GM19351 (cell line): ENCODE results near the gene PPP2R5C.

Source experiments
- ATAC-seq: cut with Tn5 transposase; IDR thresholded peaks from one replicate; pipeline ENCODE4 v1.9.1; 2021; ENCODE audit warnings: mild to moderate bottlenecking, moderate library complexity; ENCODE audit not compliant: unreplicated experiment

Gene PPP2R5C

DNA sequence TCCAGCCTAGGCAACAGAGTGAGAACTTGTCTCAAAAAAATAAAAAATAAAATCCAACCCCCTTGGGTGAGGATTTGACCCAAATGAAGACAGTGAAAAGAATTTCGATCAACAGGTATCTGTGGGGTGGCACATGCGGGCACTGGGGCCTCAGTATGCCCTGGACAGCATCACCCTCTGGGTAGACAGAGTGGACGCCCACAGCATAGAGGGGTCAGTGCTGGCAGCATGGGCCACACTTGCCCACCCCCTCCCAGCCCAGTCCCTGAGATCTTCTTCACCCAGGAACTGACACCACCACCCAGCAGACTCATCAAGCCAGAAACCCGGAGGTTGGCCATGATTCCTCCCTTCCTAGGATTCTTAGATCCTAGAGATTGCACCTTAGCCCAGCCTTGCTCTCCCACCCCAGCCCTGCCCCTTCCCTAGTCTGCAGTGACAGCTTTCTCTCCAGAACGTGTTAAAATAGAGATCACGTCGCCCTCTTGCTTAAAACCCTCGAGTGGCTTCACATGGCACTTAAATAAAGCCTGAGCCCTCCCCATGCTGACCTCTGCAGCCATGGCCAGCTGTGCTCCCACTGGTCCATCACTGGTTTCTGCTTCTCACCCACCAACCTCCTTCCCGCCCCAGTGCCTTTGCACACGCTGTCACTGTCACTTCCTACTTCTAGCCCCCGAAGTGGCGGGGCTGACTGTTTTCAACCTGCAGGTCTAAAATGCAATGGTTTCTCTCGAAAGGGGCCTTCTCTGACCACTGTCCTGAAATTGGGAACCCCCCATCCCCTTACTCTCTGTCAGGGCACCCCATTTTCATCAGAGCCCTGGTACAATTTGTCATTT, 176.6 kb downstream of the PPP2R5C start:
- no peak for ATAC-seq

DNA sequence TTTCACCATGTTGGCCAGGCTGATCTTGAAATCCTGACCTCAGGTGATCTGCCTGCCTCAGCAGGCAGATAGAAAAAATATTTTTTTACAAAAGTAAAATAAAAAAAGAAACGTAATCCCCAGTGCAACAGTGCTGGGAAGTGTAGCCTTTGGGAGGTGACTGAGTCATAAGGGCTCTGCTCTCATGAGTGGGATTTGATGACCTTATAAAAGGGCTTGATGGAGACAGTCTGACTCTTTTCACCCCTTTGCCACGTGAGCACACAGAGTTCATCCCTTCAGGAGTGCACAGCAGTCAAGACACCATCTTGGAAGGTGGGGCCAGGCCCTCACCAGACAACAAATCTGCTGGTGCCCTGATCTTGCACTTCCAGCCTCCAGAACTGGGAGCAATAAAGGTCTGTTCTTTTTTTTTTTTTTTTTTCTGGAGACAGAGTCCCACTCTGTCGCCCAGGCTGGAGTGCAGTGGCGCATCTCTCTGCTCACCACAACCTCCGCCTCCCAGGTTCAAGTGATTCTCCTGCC, 178.2 kb downstream of the PPP2R5C start:
- ATAC-seq: no peak

DNA sequence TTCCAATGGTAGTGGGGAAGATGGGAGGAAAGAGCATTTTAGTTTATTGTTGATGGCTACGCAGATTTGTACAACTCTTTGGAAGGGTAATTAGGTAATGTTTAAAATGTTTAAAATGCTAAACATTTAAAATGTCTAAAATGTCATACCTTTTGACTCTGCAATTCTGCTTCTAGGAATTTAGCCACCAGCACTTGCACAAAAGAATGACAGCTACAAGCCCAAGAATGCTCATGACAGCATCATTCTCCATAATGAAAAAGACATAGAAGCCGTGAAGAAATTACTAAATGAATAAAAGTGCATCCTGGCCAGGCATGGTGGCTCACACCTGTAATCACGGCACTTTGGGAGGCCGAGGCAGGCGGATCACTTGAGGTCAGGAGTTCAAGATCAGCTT, 182.9 kb downstream of the PPP2R5C start:
- ATAC-seq: no peak

DNA sequence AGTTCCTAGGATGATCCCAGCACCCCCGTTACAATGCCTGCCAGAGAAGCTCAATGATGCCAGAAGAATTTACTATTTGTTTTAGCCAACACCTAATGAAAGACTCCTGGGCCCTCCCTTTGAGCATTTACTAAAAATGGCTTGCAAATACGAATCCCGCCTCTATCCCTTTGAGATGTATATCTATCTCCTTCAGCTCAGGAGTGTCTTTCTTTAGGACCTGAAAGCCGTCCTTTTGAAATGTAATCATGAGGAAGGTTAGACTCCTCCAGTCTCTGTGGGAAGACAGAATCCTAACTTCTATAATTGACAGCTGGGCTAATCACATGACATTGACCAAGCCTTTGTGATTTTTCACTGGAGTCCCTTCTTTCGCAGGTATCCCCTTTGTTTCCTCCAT, 183.7 kb downstream of the PPP2R5C start:
- no peak for ATAC-seq

DNA sequence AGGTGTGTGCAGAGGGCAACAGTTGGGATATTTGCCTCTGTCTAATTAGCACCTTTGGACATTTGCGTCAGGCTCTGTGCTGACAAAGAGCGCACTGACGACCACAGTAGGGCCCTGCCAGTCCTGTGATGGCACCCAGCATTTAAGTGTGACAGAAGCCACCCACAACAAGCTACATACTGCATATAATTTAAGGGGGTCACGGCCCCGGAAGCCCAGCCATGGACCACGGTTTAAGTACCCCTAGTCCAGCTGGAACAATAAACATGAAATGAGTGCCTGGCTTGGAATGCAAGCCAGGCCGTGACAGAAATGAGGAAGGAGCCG, 186.0 kb downstream of the PPP2R5C start:
- ATAC-seq: peak; percentile 10

DNA sequence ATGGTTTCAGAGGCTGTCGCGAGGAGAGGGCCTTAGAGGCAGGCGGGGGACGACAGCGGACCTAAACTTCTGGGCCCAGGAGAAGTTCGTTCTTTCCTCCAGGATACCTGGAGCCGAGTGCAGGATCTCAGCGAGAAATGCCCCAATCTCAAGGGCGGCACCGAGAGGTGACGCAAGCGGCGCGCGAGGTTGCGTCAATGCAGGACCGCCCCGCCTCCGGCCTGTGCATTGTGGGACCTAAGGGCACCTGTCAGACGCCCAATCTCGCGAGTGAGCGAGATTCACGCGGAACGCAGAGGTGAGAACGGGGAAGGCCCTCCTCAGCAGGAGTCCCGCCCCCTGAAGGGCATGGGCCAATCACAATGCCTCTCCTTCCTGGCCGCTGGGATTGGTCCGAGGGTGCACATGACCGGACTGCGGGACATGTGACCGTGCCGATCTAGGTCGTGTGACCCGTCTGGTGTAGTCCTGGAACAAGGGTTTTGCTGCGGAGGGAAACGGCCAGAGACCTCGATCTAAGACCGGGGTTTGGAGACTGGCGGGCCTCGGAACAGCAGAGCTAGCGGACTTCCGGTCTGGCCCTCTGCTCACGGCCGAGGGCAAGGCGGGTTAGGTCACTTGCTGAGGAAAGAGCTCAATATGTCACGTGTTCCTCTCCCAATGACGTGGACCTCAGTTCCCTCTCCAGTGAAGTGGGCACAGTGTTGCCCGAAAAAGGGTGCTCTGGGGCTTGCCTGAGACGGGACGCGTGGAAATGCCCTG, 186.6 kb downstream of the PPP2R5C start:
- ATAC-seq: peak; percentile 95

DNA sequence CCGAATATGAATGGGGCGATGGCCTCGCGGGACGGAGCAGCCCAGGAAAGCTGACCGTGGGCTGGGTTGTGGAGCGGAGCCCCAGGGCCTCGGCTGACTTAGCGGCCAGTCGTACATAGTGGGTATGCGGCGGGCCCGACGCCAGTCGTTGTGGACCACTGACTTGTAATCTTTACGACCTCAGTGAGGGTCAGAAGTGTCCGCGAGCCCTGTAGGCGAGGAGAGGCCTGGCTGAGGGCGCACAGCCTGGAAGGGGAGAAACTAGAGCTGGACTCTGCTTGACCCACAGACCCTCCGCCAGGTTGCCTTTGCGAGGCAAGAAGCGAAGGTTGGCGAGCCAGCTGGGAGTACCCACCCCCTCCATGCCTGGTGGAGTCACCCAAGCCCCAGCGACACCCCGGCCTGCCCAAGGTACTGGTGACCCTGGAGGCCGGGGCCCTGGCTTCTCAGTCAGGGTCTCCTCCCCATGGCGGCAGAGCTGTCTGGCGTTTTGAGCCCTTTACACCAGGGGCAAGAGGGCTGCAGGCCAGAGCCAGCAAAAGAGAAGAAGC, 187.2 kb downstream of the PPP2R5C start:
- peak; percentile 2 for ATAC-seq

DNA sequence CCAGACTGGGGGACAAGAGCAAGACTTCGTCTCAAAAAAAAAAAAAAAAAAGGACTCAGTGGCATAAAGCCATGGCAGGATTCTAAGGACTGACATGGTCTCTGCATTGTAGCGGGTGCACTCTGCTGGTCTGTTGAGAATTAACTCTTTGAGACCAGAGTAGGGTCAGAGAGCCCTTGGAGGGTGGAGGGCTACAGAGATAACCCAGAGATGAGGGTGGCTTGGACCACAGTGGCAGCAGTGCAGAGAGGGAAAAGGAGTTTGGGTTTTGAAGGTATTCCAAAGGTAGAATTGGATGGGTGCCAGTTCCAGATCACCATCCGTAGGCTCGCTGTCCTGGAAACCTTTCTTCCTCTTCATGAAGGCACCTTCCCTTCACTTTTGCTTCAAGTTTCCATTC, 188.6 kb downstream of the PPP2R5C start:
- ATAC-seq: no peak

DNA sequence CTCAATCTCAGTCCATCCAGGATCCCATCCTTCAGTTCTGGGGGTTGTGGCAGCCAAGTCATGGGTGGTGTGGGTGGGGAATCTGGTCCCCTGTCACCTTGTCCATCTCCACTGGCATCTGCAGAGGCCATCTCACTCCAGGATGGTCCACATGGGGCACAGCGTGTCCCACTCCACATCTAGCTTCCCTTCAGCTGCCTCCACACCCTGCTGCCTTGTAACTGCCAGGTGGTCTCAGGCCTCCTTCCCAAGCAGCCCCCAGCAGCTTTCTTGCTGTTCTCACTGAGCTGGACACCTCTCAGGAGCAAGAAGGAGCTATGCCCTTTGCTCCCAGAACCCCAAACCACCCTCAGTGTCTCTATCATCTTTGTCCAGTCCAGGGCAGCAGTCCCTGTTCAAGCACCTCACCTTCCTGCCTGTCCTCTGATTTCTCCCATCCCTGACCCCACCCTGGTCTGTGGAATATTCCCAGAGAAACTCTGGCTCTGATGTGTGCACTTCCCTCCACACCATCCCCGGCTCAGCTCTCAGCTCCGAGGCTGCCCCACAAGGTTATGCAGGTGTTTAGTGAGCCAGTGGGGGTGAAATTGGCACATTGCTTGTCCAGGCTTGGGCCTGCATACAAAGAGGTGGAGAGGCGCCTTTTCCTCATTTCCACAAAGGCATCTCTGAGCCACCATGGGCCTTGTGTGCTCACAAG, 189.2 kb downstream of the PPP2R5C start:
- no peak for ATAC-seq

DNA sequence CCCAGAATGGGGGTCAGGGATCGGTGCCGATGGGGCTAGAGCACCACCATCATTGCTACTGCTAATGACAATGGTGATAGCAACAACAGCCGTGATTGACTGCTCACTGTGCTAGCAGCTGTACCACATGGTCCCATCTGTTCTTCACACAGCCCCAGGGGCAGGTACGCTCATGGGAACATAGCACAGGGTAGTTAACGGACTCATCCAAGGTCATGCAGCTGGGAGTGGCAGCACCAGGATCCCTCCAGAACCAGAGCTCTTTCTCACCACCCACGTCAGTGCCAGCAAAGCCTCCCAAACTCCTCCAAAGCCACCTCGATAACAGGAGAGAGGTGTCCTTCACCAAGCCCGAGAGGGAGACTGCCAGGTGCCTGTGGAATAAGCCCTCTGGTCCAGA, 191.6 kb downstream of the PPP2R5C start:
- ATAC-seq: no peak

DNA sequence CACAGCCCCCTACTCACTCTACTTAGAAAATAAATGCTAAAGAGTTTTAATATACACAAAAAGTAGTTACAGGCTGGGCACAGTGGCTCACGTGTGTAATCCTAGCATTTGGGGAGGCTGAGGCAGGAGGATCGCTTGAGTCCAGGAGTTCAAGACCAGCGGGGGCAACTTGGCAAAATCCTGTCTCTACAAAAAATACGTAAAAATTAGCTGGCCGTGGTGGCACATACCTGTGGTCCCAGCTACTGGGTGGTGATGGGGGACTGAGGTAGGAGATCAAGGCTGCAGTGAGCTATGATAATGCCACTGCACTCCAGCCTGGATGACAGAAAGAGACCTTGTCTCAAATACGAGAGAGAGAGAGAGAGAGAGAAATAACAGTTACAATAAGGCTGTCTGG, 193.0 kb downstream of the PPP2R5C start:
- no peak for ATAC-seq

DNA sequence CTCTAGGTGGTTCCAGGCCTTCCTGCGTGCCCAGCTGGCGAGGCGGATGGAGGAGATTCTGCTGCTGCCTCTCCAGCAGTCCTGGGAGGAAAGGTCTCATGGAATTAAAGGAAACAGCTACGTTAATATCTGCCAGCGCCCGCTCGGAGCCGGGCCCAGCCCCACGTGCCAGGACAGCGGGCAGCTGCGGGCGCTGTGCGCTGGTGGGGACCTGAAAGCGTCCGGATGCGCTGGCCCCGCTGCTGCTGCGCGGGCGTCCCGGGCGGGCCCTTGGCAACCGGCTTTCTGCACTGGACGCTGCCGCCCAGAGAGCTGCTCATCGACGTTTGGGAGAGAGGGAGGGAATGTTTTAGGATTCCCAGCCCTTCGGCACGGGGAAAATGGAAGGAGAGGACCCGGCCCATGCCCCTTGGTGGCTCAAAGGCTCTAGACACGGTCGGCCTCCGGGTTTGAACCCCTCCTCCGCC, 194.2 kb downstream of the PPP2R5C start:
- no peak for ATAC-seq

DNA sequence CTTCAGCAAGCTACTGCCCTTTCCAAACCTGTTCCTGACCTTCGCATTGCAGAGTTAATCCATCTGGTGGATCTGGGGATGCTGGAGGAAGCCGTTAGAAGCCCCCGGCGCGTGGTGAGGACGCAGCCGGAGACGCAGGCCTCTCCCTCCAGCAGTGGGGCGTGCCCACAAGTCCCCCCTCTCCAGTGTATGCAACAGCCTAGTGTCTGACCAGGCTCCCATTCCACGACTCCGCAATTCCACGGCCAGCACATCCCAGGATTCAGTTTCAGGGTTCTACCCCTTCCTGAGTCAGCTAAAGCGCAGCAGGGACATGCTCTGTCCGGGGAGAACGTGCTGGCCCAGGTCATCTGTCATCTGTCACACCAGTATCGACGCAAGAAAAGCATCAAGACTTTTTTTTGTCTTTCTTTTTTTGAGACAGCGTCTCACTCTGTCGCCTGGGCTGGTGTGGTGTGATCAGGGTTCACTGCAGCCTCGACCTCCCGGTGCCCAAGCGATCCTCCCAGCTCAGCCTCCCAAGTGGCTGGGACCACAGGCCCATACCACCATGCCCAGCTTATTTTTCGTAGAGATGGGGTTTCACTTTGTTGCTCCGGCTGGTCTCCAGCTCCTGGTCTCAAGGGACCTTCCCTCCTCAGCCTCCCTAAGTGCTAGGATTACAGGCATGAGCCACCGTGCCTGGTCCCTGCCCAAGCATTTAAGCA, 194.8 kb downstream of the PPP2R5C start:
- no peak for ATAC-seq

DNA sequence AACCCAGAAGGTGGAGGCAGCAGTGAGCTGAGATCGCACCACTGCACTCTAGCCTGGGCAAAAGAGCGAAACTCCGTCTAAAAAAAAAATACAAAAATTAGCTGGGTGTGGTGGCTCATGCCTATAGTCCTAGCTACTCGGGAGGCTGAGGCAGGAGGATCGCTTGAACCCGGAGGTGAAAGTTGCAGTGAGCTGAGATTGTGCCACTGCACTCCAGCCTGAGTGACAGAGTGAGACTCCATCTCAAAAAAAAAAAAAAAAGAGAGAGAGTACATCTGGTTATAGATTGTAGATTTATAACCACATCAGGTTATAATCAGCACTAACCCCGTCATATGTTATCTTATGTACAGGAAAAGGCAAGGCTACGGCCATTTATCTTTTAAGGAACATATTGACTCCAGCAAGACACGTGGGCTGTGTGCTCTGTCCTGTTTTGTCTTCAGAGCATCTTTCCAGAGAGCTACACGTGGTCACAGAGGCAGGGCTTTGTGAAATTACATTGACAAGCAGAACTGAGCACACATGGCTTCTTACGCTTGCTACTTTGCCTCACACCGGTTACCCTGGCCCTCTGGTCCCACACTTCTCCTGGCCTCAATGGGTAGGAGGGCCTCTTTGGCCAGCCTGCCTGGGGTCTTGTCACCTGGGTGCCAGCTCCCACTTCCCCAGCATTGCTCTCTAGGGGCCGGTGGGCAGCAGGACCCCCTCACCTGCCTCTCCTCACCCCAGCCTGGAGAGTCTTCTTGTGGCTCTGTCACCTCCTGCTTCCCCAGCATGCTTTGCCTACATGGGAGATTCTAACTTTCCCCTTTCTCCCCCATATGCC, 196.1 kb downstream of the PPP2R5C start:
- no peak for ATAC-seq

DNA sequence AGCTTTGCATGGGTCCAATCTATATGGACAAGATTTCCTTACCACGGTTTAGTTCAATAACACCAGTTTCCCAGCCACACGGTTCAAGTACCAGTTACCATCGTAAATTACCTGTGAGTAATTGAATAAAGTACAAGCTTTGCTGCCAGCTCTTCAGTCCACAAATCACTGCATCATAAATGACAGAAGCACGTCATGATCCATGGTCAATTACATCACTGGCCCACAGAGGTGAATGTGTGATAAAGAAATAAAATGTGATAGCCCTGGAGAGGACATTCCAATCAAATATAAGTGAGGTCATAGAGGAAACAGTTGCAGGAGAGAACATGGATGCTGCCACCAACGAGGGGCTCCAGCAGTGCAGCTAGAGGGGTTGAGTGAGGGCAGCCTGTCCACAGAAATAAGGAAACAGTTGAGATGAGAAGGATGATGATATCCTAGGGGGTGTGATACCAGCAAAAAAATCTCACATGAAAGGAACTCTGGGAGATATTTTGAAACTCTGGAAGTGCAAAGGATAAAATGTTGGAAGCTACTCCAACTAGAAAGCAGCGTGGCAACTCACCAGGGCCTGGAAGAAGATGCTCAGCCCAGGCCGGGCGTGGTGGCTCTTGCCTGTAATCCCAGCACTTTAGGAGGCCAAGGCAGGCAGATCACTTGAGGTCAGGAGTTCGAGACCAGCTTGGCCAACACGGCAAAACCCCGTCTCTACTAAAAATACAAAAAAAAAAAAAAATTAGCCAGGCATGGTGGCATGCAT, 197.1 kb downstream of the PPP2R5C start:
- no peak for ATAC-seq

DNA sequence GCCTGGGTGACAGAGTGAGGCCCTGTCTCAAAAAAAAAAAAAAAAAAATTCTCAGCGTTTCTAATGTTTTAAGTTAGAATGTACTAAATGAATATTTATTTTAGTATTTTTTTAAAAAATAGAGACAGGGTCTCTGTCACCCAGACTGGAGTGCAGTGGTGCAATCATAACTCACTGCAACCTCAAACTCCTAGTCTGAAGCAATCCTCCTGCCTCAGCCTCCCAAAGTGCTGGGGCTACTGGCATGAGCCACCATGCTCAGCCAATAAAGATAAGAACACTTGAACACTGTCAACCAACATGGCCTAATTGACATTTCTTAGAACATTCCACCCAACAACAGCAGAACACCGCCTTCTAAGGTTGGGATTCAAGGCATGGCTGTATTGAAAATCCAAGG, 197.8 kb downstream of the PPP2R5C start:
- ATAC-seq: no peak

DNA sequence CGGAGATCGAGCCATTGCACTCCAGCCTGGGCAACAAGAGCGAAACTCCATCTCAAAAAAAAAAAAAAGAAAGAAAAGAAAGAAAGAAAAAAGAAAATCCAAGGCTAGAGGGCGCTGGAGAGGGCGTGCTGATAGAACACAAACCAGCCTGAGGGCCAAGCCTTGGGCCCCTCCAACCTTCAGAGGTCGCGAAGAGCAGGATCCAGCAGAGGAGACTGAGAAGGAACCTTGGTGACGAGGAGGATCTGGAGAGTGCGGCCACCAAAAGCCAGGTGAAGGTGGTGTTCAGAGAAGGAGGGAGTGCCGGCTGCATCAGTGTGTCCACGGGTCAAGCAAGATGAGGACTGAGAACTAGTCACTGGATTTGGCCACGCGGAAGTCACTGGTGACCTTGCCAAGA, 198.7 kb downstream of the PPP2R5C start:
- ATAC-seq: no peak

DNA sequence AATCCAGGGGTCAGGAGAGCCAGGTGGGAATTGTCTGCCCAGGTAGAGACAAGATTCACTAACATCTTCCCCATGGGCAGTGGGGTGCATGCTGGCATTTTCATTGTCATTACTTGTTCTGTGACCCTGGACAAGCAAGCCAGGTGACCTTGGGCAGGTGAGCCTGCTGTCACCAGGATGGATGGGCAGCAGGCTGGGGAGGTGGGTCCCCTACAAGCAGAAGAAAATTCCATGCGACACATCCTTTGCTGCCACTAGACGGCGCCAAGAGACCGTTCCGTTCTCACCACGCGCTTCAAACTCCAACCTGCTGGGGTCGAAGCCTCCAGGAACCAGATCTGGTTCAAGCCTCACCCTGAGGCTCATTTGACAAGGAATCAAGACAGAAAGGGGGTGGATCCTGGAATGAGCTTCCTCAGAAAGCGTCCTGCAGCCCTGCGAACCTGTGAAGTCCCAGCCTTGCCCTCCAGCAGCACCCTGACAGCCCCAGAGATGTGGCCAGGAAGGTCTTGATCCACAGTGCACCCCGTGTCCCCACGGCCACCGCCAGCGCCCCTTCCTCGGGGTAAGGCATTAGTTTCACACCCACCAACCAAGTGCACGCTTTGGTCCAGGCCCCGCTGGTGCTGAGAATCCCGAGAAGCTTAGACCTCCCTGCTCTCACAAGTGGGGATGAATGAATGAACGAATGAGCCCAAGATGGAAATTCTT, 199.7 kb downstream of the PPP2R5C start:
- peak; percentile 19 for ATAC-seq
